ENCODE measurements around the gene PCDHB10. TPM values are rescaled to one million over a fixed set of nuclear protein-coding genes. Genes with fewer than 3 reads are reported as not detected.
"Not testable (repeated sequence)": the region's sequence is repeated elsewhere in the genome, so short reads cannot be mapped to it uniquely, and the experiment has no call there.

The PCDHB10 gene
- total and polyA plus RNA-seq, 12 donors, result 0.28 to 1.3 (median 0.67) TPM

GRCh38 chr5:141196363-141196762, 4.2 kb downstream of the PCDHB10 start:
- Histone ChIP-seq H3K27me3 (peaks cover 0 to 12% (median 6%) of the 10 kb centered on the region in 7 donors), H3K9me3 (peaks cover 0 to 91% (median 57%) of the 10 kb centered on the region in 11 donors), H3K27ac (no peak overlapping the region), H3K36me3 (peaks cover 0 to 4% (median 0%) of the 10 kb centered on the region in 9 donors), H3K4me3 (no peak overlapping the region), H3K4me1 (no peaks in the 10 kb centered on the region)
- 26 to 29% methylated on average over 3 of the region's 3 CpGs for WGBS, 2 donors
- DNase-seq (no peak), ATAC-seq (no peak)
- no peak for TF ChIP-seq CTCF (IDR thresholded peaks at IDR 0.05)
- intact Hi-C loops (cut with DNase I), result no loop called here

DNA sequence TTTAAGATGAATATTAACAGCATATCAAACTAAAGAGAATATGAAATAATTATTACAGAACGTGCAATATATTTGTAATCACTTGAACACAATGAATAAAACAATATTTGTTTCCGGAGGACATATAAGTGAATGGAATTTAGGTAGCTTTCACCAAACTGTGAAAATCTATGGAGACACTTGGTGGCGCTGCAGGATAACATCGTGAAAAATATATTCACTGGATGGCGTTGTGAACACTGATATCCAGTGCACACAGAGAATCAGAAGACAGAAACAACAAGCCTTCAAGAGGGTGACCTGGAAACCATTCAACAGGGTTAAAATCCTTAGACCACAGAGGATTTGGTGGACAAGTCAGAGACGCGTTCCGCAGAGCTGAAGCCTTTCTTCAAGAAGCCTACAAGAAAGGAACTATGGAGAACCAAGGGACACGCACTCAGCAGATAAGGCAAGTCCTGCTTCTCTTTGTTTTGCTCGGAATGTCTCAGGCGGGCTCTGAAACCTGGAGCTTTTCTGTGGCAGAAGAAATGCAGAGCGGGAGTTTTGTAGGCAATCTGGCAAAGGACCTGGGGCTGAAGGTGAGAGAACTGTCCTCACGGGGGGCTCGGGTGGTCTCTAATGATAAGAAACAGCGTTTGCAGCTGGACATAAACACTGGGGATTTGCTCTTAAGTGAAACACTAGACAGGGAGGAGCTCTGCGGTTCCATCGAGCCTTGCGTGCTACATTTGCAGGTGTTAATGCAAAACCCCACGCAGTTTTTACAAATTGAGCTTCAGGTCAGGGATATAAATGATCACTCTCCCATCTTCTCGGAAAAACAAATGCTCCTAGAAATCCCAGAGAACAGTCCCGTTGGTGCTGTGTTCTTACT, 7.4 kb downstream of the PCDHB10 start, which contains the start of gene PCDHB11:
TSS of gene PCDHB11 (plus strand) at position 269 of the 877 bp plus-strand sequence. CDS start at position 417, 148 bp downstream.
- H3K27me3 ChIP-seq, result peaks cover 0 to 20% (median 9%) of the 10 kb centered on the region in 7 donors
- intact Hi-C loops (cut with DNase I), result loop anchor here in 1 of 10 donors (10.0 kb wide), 1 partner anchor 125 kb away; the partner anchor contains the start of gene TAF7
- ATAC-seq, result no peak
- H3K36me3 ChIP-seq, result peaks cover 0 to 18% (median 0%) of the 10 kb centered on the region in 9 donors
- no peaks in the 10 kb centered on the region for H3K4me1 ChIP-seq
- peaks cover 0 to 98% (median 56%) of the 10 kb centered on the region in 11 donors for H3K9me3 ChIP-seq
- H3K27ac ChIP-seq, result no peak within 1 kb of the TSS
- TF ChIP-seq CTCF (IDR thresholded peaks at IDR 0.05), result peak in 4 of 9 donors; percentile 4 to 19 (median 18)
- WGBS, 2 donors, result 32 to 33% methylated on average over 21 of the region's 21 CpGs
- DNase-seq, result no peak
- H3K4me3 ChIP-seq, result peak within 1 kb of the TSS in 6 of 10 donors; percentile 1 to 20 (median 15)

GRCh38 chr5:141201126-141201525, 9.0 kb downstream of the PCDHB10 start:
- H3K4me1 ChIP-seq, H3K4me3 ChIP-seq, DNase-seq, H3K27ac ChIP-seq, ATAC-seq: not testable (repeated sequence)
- Histone ChIP-seq H3K27me3 (peaks cover 0 to 29% (median 9%) of the 10 kb centered on the region in 7 donors), H3K36me3 (peaks cover 0 to 30% (median 0%) of the 10 kb centered on the region in 9 donors), H3K9me3 (peaks cover 0 to 98% (median 53%) of the 10 kb centered on the region in 11 donors)
- intact Hi-C loops (cut with DNase I), result loop anchor here in 1 of 10 donors (10.0 kb wide), 1 partner anchor 124 kb away; the partner anchor contains the start of gene TAF7
- WGBS, 2 donors, result 24 to 26% methylated on average over 23 to 27 of the region's 38 CpGs

DNA sequence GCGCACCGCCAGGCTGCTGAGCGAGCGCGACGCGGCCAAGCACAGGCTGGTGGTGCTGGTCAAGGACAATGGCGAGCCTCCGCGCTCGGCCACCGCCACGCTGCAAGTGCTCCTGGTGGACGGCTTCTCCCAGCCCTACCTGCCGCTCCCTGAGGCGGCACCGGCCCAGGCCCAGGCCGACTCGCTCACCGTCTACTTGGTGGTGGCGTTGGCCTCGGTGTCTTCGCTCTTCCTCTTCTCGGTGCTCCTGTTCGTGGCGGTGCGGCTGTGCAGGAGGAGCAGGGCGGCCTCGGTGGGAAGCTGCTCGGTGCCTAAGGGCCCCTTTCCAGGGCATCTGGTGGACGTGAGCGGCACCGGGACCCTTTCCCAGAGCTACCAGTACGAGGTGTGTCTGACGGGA, 9.5 kb downstream of the PCDHB10 start:
- not testable (repeated sequence) for ATAC-seq, DNase-seq, H3K4me1 ChIP-seq, H3K4me3 ChIP-seq, H3K27ac ChIP-seq
- H3K9me3 ChIP-seq, result peaks cover 0 to 98% (median 48%) of the 10 kb centered on the region in 11 donors
- intact Hi-C loops (cut with DNase I), result loop anchor here in 1 of 10 donors (10.0 kb wide), 1 partner anchor 123 kb away; the partner anchor contains the start of gene TAF7
- WGBS, 2 donors, result 25 to 28% methylated on average over 28 to 29 of the region's 35 CpGs
- peaks cover 0 to 35% (median 0%) of the 10 kb centered on the region in 9 donors for H3K36me3 ChIP-seq
- peaks cover 0 to 34% (median 9%) of the 10 kb centered on the region in 7 donors for H3K27me3 ChIP-seq

DNA sequence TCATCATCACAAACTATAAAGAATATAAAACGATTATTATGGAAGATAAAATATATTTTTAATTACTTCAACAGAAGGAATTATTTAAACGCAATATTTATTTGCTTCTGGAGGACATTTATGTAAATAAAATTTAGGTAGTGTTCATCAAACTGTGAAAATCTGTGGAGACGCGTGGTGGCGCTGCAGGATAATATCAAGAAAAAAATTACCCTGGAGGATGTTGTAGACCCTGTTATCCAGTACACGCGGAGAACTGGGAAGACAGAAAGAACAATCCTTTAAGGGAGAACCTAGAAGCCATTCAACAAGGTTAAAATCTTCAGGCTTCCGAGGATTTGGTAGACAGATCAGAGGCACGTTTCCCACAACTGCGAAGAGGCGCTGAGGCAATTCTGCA, 16.3 kb downstream of the PCDHB10 start, which contains the start of gene PCDHB12:
TSS of gene PCDHB12 (plus strand) at position 242 of the 400 bp plus-strand sequence. CDS start 189 bp downstream, outside the sequence.
- Histone ChIP-seq H3K4me1 (peaks cover 0 to 1% (median 0%) of the 10 kb centered on the region in 9 donors), H3K36me3 (peaks cover 0 to 33% (median 0%) of the 10 kb centered on the region in 9 donors), H3K4me3 (peak within 1 kb of the TSS in 6 of 10 donors; percentile 12 to 34 (median 26)), H3K9me3 (peaks cover 0 to 99% (median 39%) of the 10 kb centered on the region in 11 donors), H3K27ac (no peak within 1 kb of the TSS), H3K27me3 (peaks cover 0 to 51% (median 15%) of the 10 kb centered on the region in 7 donors)
- peak in 7 of 9 donors; percentile 21 to 50 (median 32) for TF ChIP-seq CTCF (IDR thresholded peaks at IDR 0.05)
- intact Hi-C loops (cut with DNase I), result loop anchor here in 1 of 10 donors (10.0 kb wide), 1 partner anchor 116 kb away; the partner anchor contains the start of gene TAF7
- WGBS, 2 donors, result 18% methylated on average over 11 of the region's 11 CpGs
- ATAC-seq, result no peak
- no peak for DNase-seq

- ATAC-seq, DNase-seq, H3K4me1 ChIP-seq, H3K27ac ChIP-seq, H3K4me3 ChIP-seq: not testable (repeated sequence)
- Histone ChIP-seq H3K27me3 (peaks cover 0 to 40% (median 13%) of the 10 kb centered on the region in 7 donors), H3K36me3 (peaks cover 0 to 17% (median 0%) of the 10 kb centered on the region in 9 donors), H3K9me3 (peaks cover 0 to 95% (median 37%) of the 10 kb centered on the region in 11 donors)
- 31 to 32% methylated on average over 34 to 39 of the region's 39 CpGs for WGBS, 2 donors
- intact Hi-C loops (cut with DNase I), result loop anchor here in 4 of 10 donors (10.0 kb wide), 2 partner anchors 205 to 355 kb away; partner anchors contain the start of genes PCDHGA10 (in 1 of the 4) and PCDHGB7 (in 1 of the 4)
Observed at GRCh38 chr5:141210281-141210680, 18.1 kb downstream of the PCDHB10 start.

- Histone ChIP-seq H3K27me3 (peaks cover 0 to 36% (median 13%) of the 10 kb centered on the region in 7 donors), H3K9me3 (peaks cover 0 to 93% (median 34%) of the 10 kb centered on the region in 11 donors), H3K36me3 (peaks cover 0 to 11% (median 0%) of the 10 kb centered on the region in 9 donors)
- WGBS, 2 donors, result 21 to 27% methylated on average over 16 to 21 of the region's 27 CpGs
- DNase-seq, ATAC-seq, H3K27ac ChIP-seq, H3K4me1 ChIP-seq, H3K4me3 ChIP-seq: not testable (repeated sequence)
- intact Hi-C loops (cut with DNase I), result loop anchor here in 4 of 10 donors (10.0 kb wide), 2 partner anchors 204 to 354 kb away; partner anchors contain the start of genes PCDHGA10 (in 1 of the 4) and PCDHGB7 (in 1 of the 4)
Observed at GRCh38 chr5:141210849-141211248, 18.7 kb downstream of the PCDHB10 start.

Measured in heart right ventricle (tissue), 16 donors.